Peyer's patch (tissue), 4 donors: Measurements from ENCODE around the gene EIPR1.

Source experiments
- POLR2A ChIP-seq, 2 donors: fragments of 450-650 bp; IDR thresholded peaks; one replicate each; pipeline ENCODE4 v1.5.1; 2017; ENCODE audit warnings: antibody characterized with exemption in 2 of 2, mild to moderate bottlenecking in 2 of 2, moderate library complexity in 2 of 2
- TF ChIP-seq, protein P1 (sequence below), 6 experiments: fragments of 450-650 bp in 4 of 6; fragments of 200-600 bp in 2 of 6; sonication (generic) in 1 of 6; IDR thresholded peaks; one replicate each; pipeline ENCODE4 v1.5.1; 2017 to 2019; ENCODE audit warnings: antibody characterized with exemption in 6 of 6, mild to moderate bottlenecking in 3 of 6, moderate library complexity in 1 of 6

DNA sequence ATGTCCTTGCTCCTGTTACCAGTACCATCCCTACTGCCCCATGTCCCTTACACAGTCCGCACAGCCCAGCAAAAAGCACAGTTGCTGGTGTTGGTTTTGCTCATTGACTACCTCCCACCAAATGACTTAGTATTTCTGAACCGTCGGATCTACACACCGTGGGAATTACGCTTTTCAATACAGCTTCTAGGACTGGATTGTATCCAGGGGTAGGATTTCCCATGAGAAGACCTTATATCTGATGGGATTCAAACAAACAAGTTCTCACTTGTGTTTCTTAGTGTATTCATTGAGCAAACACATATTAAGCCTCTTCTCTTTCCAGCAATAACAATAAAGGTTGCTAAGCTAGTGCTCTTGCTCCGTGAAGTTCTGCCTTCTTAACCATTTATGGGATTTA is 27.7 kb upstream of the EIPR1 start:
- no peak for TF ChIP-seq POLR2A (IDR thresholded peaks at IDR 0.05)
- TF ChIP-seq, protein P1, sequence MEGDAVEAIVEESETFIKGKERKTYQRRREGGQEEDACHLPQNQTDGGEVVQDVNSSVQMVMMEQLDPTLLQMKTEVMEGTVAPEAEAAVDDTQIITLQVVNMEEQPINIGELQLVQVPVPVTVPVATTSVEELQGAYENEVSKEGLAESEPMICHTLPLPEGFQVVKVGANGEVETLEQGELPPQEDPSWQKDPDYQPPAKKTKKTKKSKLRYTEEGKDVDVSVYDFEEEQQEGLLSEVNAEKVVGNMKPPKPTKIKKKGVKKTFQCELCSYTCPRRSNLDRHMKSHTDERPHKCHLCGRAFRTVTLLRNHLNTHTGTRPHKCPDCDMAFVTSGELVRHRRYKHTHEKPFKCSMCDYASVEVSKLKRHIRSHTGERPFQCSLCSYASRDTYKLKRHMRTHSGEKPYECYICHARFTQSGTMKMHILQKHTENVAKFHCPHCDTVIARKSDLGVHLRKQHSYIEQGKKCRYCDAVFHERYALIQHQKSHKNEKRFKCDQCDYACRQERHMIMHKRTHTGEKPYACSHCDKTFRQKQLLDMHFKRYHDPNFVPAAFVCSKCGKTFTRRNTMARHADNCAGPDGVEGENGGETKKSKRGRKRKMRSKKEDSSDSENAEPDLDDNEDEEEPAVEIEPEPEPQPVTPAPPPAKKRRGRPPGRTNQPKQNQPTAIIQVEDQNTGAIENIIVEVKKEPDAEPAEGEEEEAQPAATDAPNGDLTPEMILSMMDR (IDR thresholded peaks at IDR 0.05) = no peak
